GM12878 (cell line): Measurements from ENCODE around the gene CNRIP1. TPM values are rescaled to one million over a fixed set of nuclear protein-coding genes. Genes with fewer than 3 reads are reported as not detected.

Experiments used
- ATAC-seq: fragments of 200-7000 bp; cut with Tn5 transposase; 3 replicates; pipeline ENCODE4 v1.9.1; 2020; ENCODE audit warnings: mild to moderate bottlenecking, moderate library complexity
- BruUV-seq: library from RNA; stranded (reverse); fragments of 400-500 nt; replicated peaks from 2 replicates; lab custom pipeline; 2021; lab: Mats Ljungman, UMichigan
- CTCF ChIA-PET: fragments of 300-600 bp; sonication (Branson Sonifier 250); formaldehyde crosslinking; extraction: SDS; loops from one replicate; lab custom pipeline; 2021; ENCODE audit warnings: inconsistent platforms; lab: Yijun Ruan, JAX
- POLR2A ChIA-PET: fragments of 350-600 bp; formaldehyde crosslinking; extraction: SDS; loops from one replicate; lab custom pipeline; 2021; ENCODE audit warnings: inconsistent platforms; lab: Charles Lee
- RAD21 ChIA-PET: fragments of 300-600 bp; sonication (Branson Sonifier 250); formaldehyde crosslinking; loops from one replicate; lab custom pipeline; 2023; ENCODE audit warnings: antibody characterized with exemption; ENCODE audit not compliant: unreplicated experiment; lab: Charles Lee
- SMC1A ChIA-PET: fragments of 300-600 bp; sonication (Branson Sonifier 250); formaldehyde crosslinking; loops from one replicate; lab custom pipeline; 2023; ENCODE audit not compliant: unreplicated experiment, uncharacterized antibody; lab: Charles Lee
- DNase-seq: peaks from one replicate; pipeline ENCODE4 v3.0.0-alpha.2; 2011; ENCODE audit warnings: low read depth, low spot score
- FAIRE-seq: peaks from 3 replicates; lab custom pipeline; 2011; peaks lifted over from hg19 to GRCh38; lab: Jason Lieb, UNC
- H2AFZ ChIP-seq: 2 replicates; pipeline ENCODE4 v1.6.0; 2011; ENCODE audit warnings: low read depth, low read length, control low read depth; ENCODE audit not compliant: control insufficient read depth
- H3K27ac ChIP-seq: 2 replicates; pipeline ENCODE4 v1.5.1; 2011; ENCODE audit warnings: control low read depth; ENCODE audit not compliant: control insufficient read depth, insufficient read depth
- H3K27me3 ChIP-seq, 2 experiments: replicated peaks in 1 of 2; 2 replicates each; pipeline versions ENCODE4 v1.6.0 to v1.6.1; 2011; ENCODE audit warnings: low read length in 1 of 2; ENCODE audit not compliant: control insufficient read depth in 2 of 2, insufficient read depth in 2 of 2
- H3K36me3 ChIP-seq, 2 experiments: 2 replicates each; pipeline ENCODE4 v1.5.1; 2011; ENCODE audit warnings: low read length in 1 of 2; ENCODE audit not compliant: control insufficient read depth in 2 of 2, insufficient read depth in 2 of 2
- H3K4me1 ChIP-seq: 2 replicates; pipeline ENCODE4 v1.6.1; 2011; ENCODE audit warnings: mild to moderate bottlenecking, low read length, moderate library complexity, mixed read lengths; ENCODE audit not compliant: control insufficient read depth, insufficient read depth
- H3K4me2 ChIP-seq: 2 replicates; pipeline ENCODE4 v1.6.0; 2011; ENCODE audit warnings: control low read depth; ENCODE audit not compliant: control insufficient read depth, insufficient read depth
- H3K4me3 ChIP-seq: fragments of 200-600 bp; sonication (generic); 2 replicates; pipeline ENCODE4 v1.5.1; 2016
- H3K79me2 ChIP-seq: 2 replicates; pipeline ENCODE4 v1.6.0; 2011; ENCODE audit warnings: low read length; ENCODE audit not compliant: control insufficient read depth, insufficient read depth
- H3K9ac ChIP-seq: 2 replicates; pipeline ENCODE4 v1.8.0; 2011; ENCODE audit warnings: low read length, control low read depth, mixed read lengths; ENCODE audit not compliant: control insufficient read depth, insufficient read depth
- H3K9me3 ChIP-seq: replicated peaks from 3 replicates; pipeline ENCODE4 v1.5.1; 2011; ENCODE audit warnings: mild to moderate bottlenecking, low read length; ENCODE audit not compliant: control insufficient read depth, insufficient read depth
- H4K20me1 ChIP-seq: 2 replicates; pipeline ENCODE4 v1.6.0; 2011; ENCODE audit not compliant: control insufficient read depth, insufficient read depth
- RAD21 ChIP-seq: IDR thresholded peaks from 2 replicates; pipeline ENCODE4 v1.6.1; 2011; ENCODE audit warnings: mild to moderate bottlenecking, low read depth, low read length, moderate library complexity; ENCODE audit not compliant: insufficient read depth
- TCF12 ChIP-seq: IDR thresholded peaks from 2 replicates; pipeline ENCODE4 v1.6.1; 2011; ENCODE audit warnings: low read depth, mild to moderate bottlenecking, low read length
- WGBS: methylation state at CpG from one replicate; pipeline ENCODE4 v1.1.6; 2016; ENCODE audit warnings: low lambda C conversion rate; ENCODE audit not compliant: insufficient replicate concordance, insufficient coverage; ENCODE audit errors: missing lambda C conversion rate; 5-methylcytosine and 5-hydroxymethylcytosine counted together
- in situ Hi-C: fragments of 300-500 bp; cut with MboI; formaldehyde crosslinking; loops from 9 replicates; pipeline ENCODE4 v1.14.3; 2018; ENCODE audit warnings: mixed read lengths
- intact Hi-C: fragments of 100-400 bp; cut with micrococcal nuclease; formaldehyde crosslinking; loops from one replicate; pipeline ENCODE4 v1.14.2; 2022; ENCODE audit not compliant: unreplicated experiment
- polyA plus RNA-seq, 11 experiments: library from polyadenylated mRNA; depleted of rRNA in 4 of 11; unstranded in 6 of 11; stranded (reverse) in 5 of 11; fragments of >200 nt; fragmentation: Nextera tagmentation in 4 of 11; fragmentation: Illumina TruSeq in 1 of 11; extraction: Ambion mirVana in 4 of 11; extraction: Trizol in 1 of 11; gene quantifications; 1 replicate in 1 of 11; 2 replicates in 10 of 11; pipeline versions ENCODE4 v1.2.1 to v1.2.3, GENCODE V29; 2011 to 2016; ENCODE audit warnings: inconsistent platforms in 2 of 11, missing spikeins in 2 of 11, low read depth in 1 of 11
- total RNA-seq, 4 experiments: library from RNA; depleted of rRNA in 3 of 4; stranded (reverse); fragments of >200 nt in 3 of 4; fragmentation: Illumina TruSeq in 1 of 4; extraction: Trizol in 1 of 4; gene quantifications; 2 replicates each; pipeline versions ENCODE4 v1.2.1 to v1.2.3, GENCODE V29; 2013 to 2021

Gene CNRIP1
- total and polyA plus RNA-seq, 10 of the 15 experiments (the other 5 are each of a cell fraction or from before 2014, with no cell fraction given), result not detected

GRCh38 chr2:68244456-68244855 lies 75.3 kb downstream of the CNRIP1 start:
- Histone ChIP-seq H3K4me2 (peak overlapping the region; percentile 14; the same call in 1 of the 2 replicates), H3K9ac (no peak overlapping the region), H3K4me1 (peaks cover 3% of the 10 kb centered on the region), H2AFZ (no peak overlapping the region), H4K20me1 (peaks cover 2% of the 10 kb centered on the region), H3K27ac (no peak overlapping the region), H3K79me2 (peaks cover 100% of the 10 kb centered on the region), H3K4me3 (no peak overlapping the region), H3K36me3 (peaks cover 0 to 13% of the 10 kb centered on the region in 2 experiments; a peak in 2 of 4 replicates), H3K9me3 (no peaks in the 10 kb centered on the region; the same call in 1 of the 3 replicates), H3K27me3 (no peaks in the 10 kb centered on the region)
- no peak for ATAC-seq
- TF ChIP-seq RAD21 (peak; percentile 21; the same call in 1 of the 2 replicates), TCF12 (no peak)
- no peak for FAIRE-seq
- in situ Hi-C loops, result no loop called here
- ChIA-PET POLR2A (interaction anchor here (0.7 to 1.5 kb wide), 2 partner anchors 9 to 72 kb away, joined by 3 to 5 read pairs; no protein-coding TSS in a partner anchor), RAD21 (interaction anchor here (1.1 to 2.0 kb wide), 7 partner anchors 8 to 122 kb away, joined by 3 to 7 read pairs (median 3); no protein-coding TSS in a partner anchor), CTCF (interaction anchor here (0.9 to 4.3 kb wide), 18 partner anchors 8 to 222 kb away, joined by 3 to 35 read pairs (median 4); partner anchors contain the start of genes APLF and FBXO48), SMC1A (interaction anchor here (0.6 to 2.6 kb wide), 9 partner anchors 8 to 122 kb away, joined by 3 to 14 read pairs (median 4); partner anchors contain the start of gene PNO1)
- DNase-seq, result no peak
- no TSS peak for BruUV-seq
- 87% methylated on average over 2 of the region's 2 CpGs for WGBS
- intact Hi-C loops, result no loop called here

Other genes starting within 250 kb of the CNRIP1 start
- gene PNO1, start 162.1 kb downstream of the CNRIP1 start, total RNA-seq (2014; rRNA removed), result 30.3 and 30.8 TPM in 2 replicates
- gene PNO1, start 162.1 kb downstream of the CNRIP1 start, total RNA-seq (2014; rRNA removed; fragmentation: Illumina TruSeq; extraction: Trizol), result 29.1 and 30.2 TPM in 2 replicates
- 21.8 and 23.7 TPM in 2 replicates for gene PNO1, start 162.1 kb downstream of the CNRIP1 start, total RNA-seq (2021)
- gene PNO1, start 162.1 kb downstream of the CNRIP1 start, polyA plus RNA-seq (2011; rRNA removed), result 18.8 and 21.9 TPM in 2 replicates
- 33.4 and 34.2 TPM in 2 replicates for gene PNO1, start 162.1 kb downstream of the CNRIP1 start, polyA plus RNA-seq (2014; fragmentation: Illumina TruSeq; extraction: Trizol)
- gene PNO1, start 162.1 kb downstream of the CNRIP1 start, polyA plus RNA-seq (2014; fragmentation: Nextera tagmentation; extraction: Ambion mirVana), result 10 to 100 TPM in 1 of 2 experiments, 1 to 10 TPM in 1; 9.7 to 18.5 TPM
- 31.2 and 34.4 TPM in 2 replicates for gene PNO1, start 162.1 kb downstream of the CNRIP1 start, polyA plus RNA-seq (2014; rRNA removed)
- gene PNO1, start 162.1 kb downstream of the CNRIP1 start, polyA plus RNA-seq (2016; fragmentation: Nextera tagmentation; extraction: Ambion mirVana), result 10 to 100 TPM; 57.2 to 60.2 TPM
- 15.3 and 16.2 TPM in 2 replicates for gene PPP3R1, start 67.4 kb downstream of the CNRIP1 start, total RNA-seq (2014; rRNA removed)
- 25.7 and 26.1 TPM in 2 replicates for gene PPP3R1, start 67.4 kb downstream of the CNRIP1 start, total RNA-seq (2014; rRNA removed; fragmentation: Illumina TruSeq; extraction: Trizol)
- 61.0 and 62.5 TPM in 2 replicates for gene PPP3R1, start 67.4 kb downstream of the CNRIP1 start, total RNA-seq (2021)
- 16.3 and 26.3 TPM in 2 replicates for gene PPP3R1, start 67.4 kb downstream of the CNRIP1 start, polyA plus RNA-seq (2011; rRNA removed)
- gene PPP3R1, start 67.4 kb downstream of the CNRIP1 start, polyA plus RNA-seq (2014; fragmentation: Illumina TruSeq; extraction: Trizol), result 43.0 and 55.7 TPM in 2 replicates
- gene PPP3R1, start 67.4 kb downstream of the CNRIP1 start, polyA plus RNA-seq (2014; fragmentation: Nextera tagmentation; extraction: Ambion mirVana), result 1 to 10 TPM; 5.4 to 9.7 TPM
- gene PPP3R1, start 67.4 kb downstream of the CNRIP1 start, polyA plus RNA-seq (2014; rRNA removed), result 18.5 TPM in 2 replicates
- gene PPP3R1, start 67.4 kb downstream of the CNRIP1 start, polyA plus RNA-seq (2016; fragmentation: Nextera tagmentation; extraction: Ambion mirVana), result 1 to 10 TPM; 1.5 to 6.2 TPM
- gene PLEK, start 45.3 kb upstream of the CNRIP1 start, total RNA-seq (2014; rRNA removed), result 270 and 329 TPM in 2 replicates
- 371 and 378 TPM in 2 replicates for gene PLEK, start 45.3 kb upstream of the CNRIP1 start, total RNA-seq (2014; rRNA removed; fragmentation: Illumina TruSeq; extraction: Trizol)
- gene PLEK, start 45.3 kb upstream of the CNRIP1 start, total RNA-seq (2021), result 319 and 335 TPM in 2 replicates
- gene PLEK, start 45.3 kb upstream of the CNRIP1 start, polyA plus RNA-seq (2011; rRNA removed), result 804 and 985 TPM in 2 replicates
- gene PLEK, start 45.3 kb upstream of the CNRIP1 start, polyA plus RNA-seq (2014; fragmentation: Illumina TruSeq; extraction: Trizol), result 466 and 545 TPM in 2 replicates
- 100 to 1,000 TPM; 410 to 617 TPM for gene PLEK, start 45.3 kb upstream of the CNRIP1 start, polyA plus RNA-seq (2014; fragmentation: Nextera tagmentation; extraction: Ambion mirVana)
- 283 and 353 TPM in 2 replicates for gene PLEK, start 45.3 kb upstream of the CNRIP1 start, polyA plus RNA-seq (2014; rRNA removed)
- gene PLEK, start 45.3 kb upstream of the CNRIP1 start, polyA plus RNA-seq (2016; fragmentation: Nextera tagmentation; extraction: Ambion mirVana), result 100 to 1,000 TPM; 229 to 238 TPM
- 0.56 and 0.87 TPM in 2 replicates for gene FBXO48, start 147.3 kb upstream of the CNRIP1 start, total RNA-seq (2014; rRNA removed)
- gene FBXO48, start 147.3 kb upstream of the CNRIP1 start, total RNA-seq (2014; rRNA removed; fragmentation: Illumina TruSeq; extraction: Trizol), result 1.4 and 1.5 TPM in 2 replicates
- gene FBXO48, start 147.3 kb upstream of the CNRIP1 start, total RNA-seq (2021), result 0.85 and 1.1 TPM in 2 replicates
- 2.3 and 3.2 TPM in 2 replicates for gene FBXO48, start 147.3 kb upstream of the CNRIP1 start, polyA plus RNA-seq (2011; rRNA removed)
- 1.5 and 2.2 TPM in 2 replicates for gene FBXO48, start 147.3 kb upstream of the CNRIP1 start, polyA plus RNA-seq (2014; fragmentation: Illumina TruSeq; extraction: Trizol)
- gene FBXO48, start 147.3 kb upstream of the CNRIP1 start, polyA plus RNA-seq (2014; fragmentation: Nextera tagmentation; extraction: Ambion mirVana), result 1 to 10 TPM in 1 of 2 experiments, under 1 TPM in 1; 0.90 to 1.1 TPM
- 0.67 and 1.3 TPM in 2 replicates for gene FBXO48, start 147.3 kb upstream of the CNRIP1 start, polyA plus RNA-seq (2014; rRNA removed)
- 1 to 10 TPM; 1.1 to 1.5 TPM for gene FBXO48, start 147.3 kb upstream of the CNRIP1 start, polyA plus RNA-seq (2016; fragmentation: Nextera tagmentation; extraction: Ambion mirVana)
- 1.7 and 2.5 TPM in 2 replicates for gene APLF, start 147.6 kb upstream of the CNRIP1 start, total RNA-seq (2014; rRNA removed)
- gene APLF, start 147.6 kb upstream of the CNRIP1 start, total RNA-seq (2014; rRNA removed; fragmentation: Illumina TruSeq; extraction: Trizol), result 2.3 and 2.4 TPM in 2 replicates
- 1.9 TPM in 2 replicates for gene APLF, start 147.6 kb upstream of the CNRIP1 start, total RNA-seq (2021)
- 0.71 and 1.4 TPM in 2 replicates for gene APLF, start 147.6 kb upstream of the CNRIP1 start, polyA plus RNA-seq (2011; rRNA removed)
- 1.8 and 2.6 TPM in 2 replicates for gene APLF, start 147.6 kb upstream of the CNRIP1 start, polyA plus RNA-seq (2014; fragmentation: Illumina TruSeq; extraction: Trizol)
- gene APLF, start 147.6 kb upstream of the CNRIP1 start, polyA plus RNA-seq (2014; fragmentation: Nextera tagmentation; extraction: Ambion mirVana), result under 1 TPM; 0.66 to 0.69 TPM
- 1.1 and 1.2 TPM in 2 replicates for gene APLF, start 147.6 kb upstream of the CNRIP1 start, polyA plus RNA-seq (2014; rRNA removed)
- gene APLF, start 147.6 kb upstream of the CNRIP1 start, polyA plus RNA-seq (2016; fragmentation: Nextera tagmentation; extraction: Ambion mirVana), result 1 to 10 TPM; 2.1 to 2.8 TPM